HG02884 (cell line): ENCODE measurements around the gene MADD.
"Not testable (repeated sequence)": the region's sequence is repeated elsewhere in the genome, so short reads cannot be mapped to it uniquely, and the experiment has no call there.

Experiments used
- ATAC-seq: cut with Tn5 transposase; IDR thresholded peaks from one replicate; pipeline ENCODE4 v1.9.1; 2021; ENCODE audit warnings: mild to moderate bottlenecking, moderate library complexity; ENCODE audit not compliant: unreplicated experiment

Gene MADD

GRCh38 chr11:47272706-47273105, 2.8 kb downstream of the MADD start:
- no peak for ATAC-seq

- no peak for ATAC-seq
Measured at GRCh38 chr11:47274495-47275235, 4.7 kb downstream of the MADD start.

- ATAC-seq: no peak
Measured at GRCh38 chr11:47276923-47277322, 7.0 kb downstream of the MADD start.

GRCh38 chr11:47278058-47278457, 8.1 kb downstream of the MADD start:
- ATAC-seq: no peak

GRCh38 chr11:47278769-47279168, 8.8 kb downstream of the MADD start:
- no peak for ATAC-seq

GRCh38 chr11:47280099-47280498, 10.2 kb downstream of the MADD start:
- ATAC-seq: no peak

- no peak for ATAC-seq
Measured at GRCh38 chr11:47280860-47281259, 10.9 kb downstream of the MADD start.

- no peak for ATAC-seq
Measured at GRCh38 chr11:47282462-47282861, 12.5 kb downstream of the MADD start.

GRCh38 chr11:47284151-47284550, 14.2 kb downstream of the MADD start:
- ATAC-seq: no peak

GRCh38 chr11:47285969-47286770, 16.2 kb downstream of the MADD start:
- ATAC-seq: no peak

GRCh38 chr11:47288066-47288465, 18.1 kb downstream of the MADD start:
- no peak for ATAC-seq

- no peak for ATAC-seq
Measured at GRCh38 chr11:47289856-47290255, 19.9 kb downstream of the MADD start.

- ATAC-seq: no peak
Measured at GRCh38 chr11:47295385-47295784, 25.5 kb downstream of the MADD start.

GRCh38 chr11:47296045-47296444, 26.1 kb downstream of the MADD start:
- ATAC-seq: no peak

GRCh38 chr11:47299078-47299477, 29.1 kb downstream of the MADD start:
- no peak for ATAC-seq

- no peak for ATAC-seq
Measured at GRCh38 chr11:47302853-47303252, 32.9 kb downstream of the MADD start.

GRCh38 chr11:47305734-47306483, 36.0 kb downstream of the MADD start:
- ATAC-seq: no peak

- no peak for ATAC-seq
Measured at GRCh38 chr11:47306484-47306844, 36.5 kb downstream of the MADD start.

- no peak for ATAC-seq
Measured at GRCh38 chr11:47308050-47308823, 38.3 kb downstream of the MADD start.

- ATAC-seq: no peak
Measured at GRCh38 chr11:47314992-47315391, 45.1 kb downstream of the MADD start.

GRCh38 chr11:47316501-47316900, 46.6 kb downstream of the MADD start:
- not testable (repeated sequence) for ATAC-seq
